SK-N-MC (cell line): ENCODE results near the gene C2CD2.

Experiments
- DNase-seq: peaks from one replicate; pipeline ENCODE4 v3.0.0-alpha.2; 2011; ENCODE audit warnings: low read depth, low spot score
- H3K27ac ChIP-seq: fragments of 200-600 bp; sonication (generic); 2 replicates; pipeline ENCODE4 v1.5.1; 2016; ENCODE audit warnings: mixed run types
- H3K36me3 ChIP-seq: fragments of 200-600 bp; sonication (generic); 2 replicates; pipeline ENCODE4 v1.6.1; 2017; ENCODE audit warnings: antibody characterized with exemption, low read length, mixed read lengths; ENCODE audit not compliant: insufficient read depth
- H3K4me3 ChIP-seq: fragments of 200-600 bp; sonication (generic); 2 replicates; pipeline ENCODE4 v1.5.1; 2016
- H3K9ac ChIP-seq: fragments of 200-600 bp; sonication (generic); 2 replicates; pipeline ENCODE4 v1.8.0; 2017; ENCODE audit warnings: mixed run types, mixed read lengths; ENCODE audit not compliant: insufficient read length
- H3K9me3 ChIP-seq: fragments of 200-600 bp; sonication (generic); 2 replicates; pipeline ENCODE4 v1.6.1; 2017; ENCODE audit warnings: low read depth, mild to moderate bottlenecking, antibody characterized with exemption, low read length, moderate library complexity, mixed read lengths
- EZH2 ChIP-seq: fragments of 200-600 bp; sonication (generic); IDR thresholded peaks from one replicate; pipeline ENCODE4 v1.6.1; 2017; ENCODE audit warnings: antibody characterized with exemption
- FOXP2 ChIP-seq: optimal IDR thresholded peaks from 2 replicates; pipeline ENCODE3; 2011; ENCODE audit warnings: mild to moderate bottlenecking, moderate library complexity; ENCODE audit not compliant: insufficient read depth; ENCODE audit errors: extremely low read length, control extremely low read depth
- POLR2AphosphoS5 ChIP-seq: IDR thresholded peaks from 2 replicates; pipeline ENCODE4 v1.6.1; 2012; ENCODE audit warnings: mild to moderate bottlenecking, low read depth, low read length, borderline replicate concordance

C2CD2 gene

DNA sequence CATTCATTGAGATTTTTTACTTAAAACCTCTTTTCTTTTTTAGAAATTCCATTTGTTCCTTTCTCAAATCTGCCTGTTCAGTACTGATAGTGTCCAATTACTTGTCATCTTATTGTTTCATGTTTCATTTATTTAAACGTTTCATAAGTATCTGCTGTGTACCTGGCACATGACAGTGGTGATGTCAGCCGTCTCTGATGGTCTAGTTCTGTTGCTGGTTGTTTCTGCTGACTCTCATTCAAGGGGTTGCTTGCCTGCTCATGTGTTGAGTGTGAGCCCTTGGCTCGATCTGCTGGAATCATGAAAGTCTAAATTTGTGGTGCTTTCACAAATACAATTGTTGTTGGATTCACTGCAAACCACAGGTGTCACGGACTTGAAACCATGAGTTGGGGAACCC, 25.5 kb upstream of the C2CD2 start:
- no peak for DNase-seq
- no peaks in the 10 kb centered on the region for H3K9me3 ChIP-seq
- no peak for TF ChIP-seq POLR2AphosphoS5
- TF ChIP-seq EZH2, result no peak
- TF ChIP-seq FOXP2, result no peak

GRCh38 chr21:41977034-41977950, 23.5 kb upstream of the C2CD2 start:
- Histone ChIP-seq H3K4me3 (no peak overlapping the region), H3K36me3 (no peaks in the 10 kb centered on the region), H3K27ac (no peak overlapping the region), H3K9ac (no peak overlapping the region), H3K9me3 (no peaks in the 10 kb centered on the region)
- DNase-seq, result no peak
- no peak for TF ChIP-seq FOXP2
- no peak for TF ChIP-seq POLR2AphosphoS5

More for the DNA sequence above, 25.5 kb upstream of the C2CD2 start:
- no peaks in the 10 kb centered on the region for H3K36me3 ChIP-seq
- no peak overlapping the region for H3K27ac ChIP-seq
- H3K4me3 ChIP-seq, result no peak overlapping the region
- H3K9ac ChIP-seq, result no peak overlapping the region

GRCh38 chr21:41976611-41977010, 22.8 kb upstream of the C2CD2 start:
- H3K9ac ChIP-seq, result no peak overlapping the region

DNA sequence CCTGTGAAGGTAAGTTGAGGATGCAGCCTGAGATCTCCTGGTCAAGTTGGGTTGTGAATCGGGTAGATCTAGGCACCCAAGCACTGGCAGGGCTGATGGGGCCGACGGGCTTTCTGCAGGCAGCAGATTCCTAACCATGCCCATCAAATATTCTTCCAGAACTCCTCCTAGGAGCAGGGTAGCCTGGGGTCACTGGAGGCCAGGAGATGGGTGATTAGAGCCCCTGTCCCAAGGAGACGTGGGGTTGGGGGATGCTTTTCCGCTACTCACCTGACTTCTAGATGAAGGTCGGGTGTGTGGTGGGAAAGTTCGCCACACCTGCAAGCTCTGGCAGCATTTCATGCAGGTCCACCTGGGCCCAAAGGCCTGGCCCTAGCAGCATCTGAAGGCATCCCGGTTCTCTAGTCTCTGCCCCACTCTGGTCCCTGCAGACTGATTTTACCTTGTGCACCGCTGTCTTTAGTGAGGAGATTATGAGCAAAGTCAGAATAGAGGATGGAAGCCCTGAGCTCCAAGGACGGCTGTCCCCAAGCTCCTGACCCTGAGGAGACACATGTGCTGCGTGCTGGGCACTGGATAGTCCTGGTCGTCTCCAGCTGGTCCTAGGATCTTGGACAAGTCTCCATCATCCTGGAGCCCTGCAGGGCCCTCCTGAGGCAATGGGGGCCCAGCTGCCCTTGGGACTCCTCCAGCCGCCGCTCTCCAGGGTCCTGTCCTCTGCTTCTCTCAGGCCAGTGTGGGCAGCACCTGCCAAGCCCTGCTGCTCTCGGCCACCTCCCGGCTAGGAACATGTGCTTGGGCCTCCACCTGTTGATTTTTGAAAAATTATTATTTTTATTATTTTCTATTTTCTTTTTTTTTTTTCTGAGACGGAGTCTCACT, 21.8 kb upstream of the C2CD2 start:
- no peak for DNase-seq
- no peak overlapping the region for H3K9ac ChIP-seq
- no peak overlapping the region for H3K4me3 ChIP-seq
- no peak overlapping the region for H3K27ac ChIP-seq
- no peaks in the 10 kb centered on the region for H3K36me3 ChIP-seq
- no peaks in the 10 kb centered on the region for H3K9me3 ChIP-seq
- no peak for TF ChIP-seq POLR2AphosphoS5
- TF ChIP-seq EZH2, result no peak
- TF ChIP-seq FOXP2, result no peak

More at GRCh38 chr21:41976611-41977010, 22.8 kb upstream of the C2CD2 start:
- H3K9me3 ChIP-seq, result no peaks in the 10 kb centered on the region
- H3K4me3 ChIP-seq, result no peak overlapping the region
- H3K36me3 ChIP-seq, result no peaks in the 10 kb centered on the region
- no peak overlapping the region for H3K27ac ChIP-seq
- TF ChIP-seq EZH2, result no peak
- TF ChIP-seq FOXP2, result no peak
- TF ChIP-seq POLR2AphosphoS5, result no peak
- DNase-seq, result no peak

DNA sequence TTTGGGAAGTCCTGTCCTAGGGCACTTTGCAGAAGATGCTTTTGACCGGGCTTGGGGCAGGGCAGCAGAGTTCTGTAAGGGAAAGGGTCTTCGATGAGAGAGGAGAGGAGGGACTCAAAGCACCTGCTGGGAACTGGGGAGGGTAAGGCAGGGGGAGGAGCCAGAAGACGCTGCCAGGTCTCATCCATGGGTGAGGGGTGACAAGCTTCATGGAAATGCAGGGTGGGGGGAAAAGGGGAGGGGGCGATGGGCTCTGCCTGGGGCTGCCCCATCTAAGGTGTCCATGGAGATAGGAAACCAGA, 20.9 kb upstream of the C2CD2 start:
- Histone ChIP-seq H3K27ac (no peak overlapping the region), H3K9ac (no peak overlapping the region), H3K9me3 (no peaks in the 10 kb centered on the region), H3K4me3 (no peak overlapping the region), H3K36me3 (no peaks in the 10 kb centered on the region)
- no peak for TF ChIP-seq EZH2
- no peak for DNase-seq

- Histone ChIP-seq H3K36me3 (no peaks in the 10 kb centered on the region), H3K9ac (no peak overlapping the region), H3K4me3 (no peak overlapping the region), H3K27ac (no peak overlapping the region), H3K9me3 (no peaks in the 10 kb centered on the region)
- no peak for DNase-seq
- TF ChIP-seq POLR2AphosphoS5 (no peak), EZH2 (no peak), FOXP2 (no peak)
Measured at GRCh38 chr21:41973861-41974751, 20.3 kb upstream of the C2CD2 start.

- no peak overlapping the region for H3K9ac ChIP-seq
- DNase-seq, result no peak
Measured at GRCh38 chr21:41973427-41973831, 19.6 kb upstream of the C2CD2 start.

GRCh38 chr21:41972511-41973205, 18.8 kb upstream of the C2CD2 start:
- DNase-seq, result no peak
- Histone ChIP-seq H3K36me3 (no peaks in the 10 kb centered on the region), H3K27ac (no peak overlapping the region), H3K9ac (no peak overlapping the region), H3K9me3 (no peaks in the 10 kb centered on the region), H3K4me3 (no peak overlapping the region)
- TF ChIP-seq POLR2AphosphoS5, result no peak
- TF ChIP-seq EZH2, result no peak
- TF ChIP-seq FOXP2, result no peak

More at GRCh38 chr21:41973427-41973831, 19.6 kb upstream of the C2CD2 start:
- no peak overlapping the region for H3K27ac ChIP-seq
- H3K36me3 ChIP-seq, result no peaks in the 10 kb centered on the region
- H3K4me3 ChIP-seq, result no peak overlapping the region
- H3K9me3 ChIP-seq, result no peaks in the 10 kb centered on the region
- TF ChIP-seq FOXP2 (no peak), EZH2 (no peak), POLR2AphosphoS5 (no peak)
